GM19395 (cell line): Measurements from ENCODE around the gene TXLNG.

Experiments
- ATAC-seq: cut with Tn5 transposase; IDR thresholded peaks from one replicate; pipeline ENCODE4 v1.9.1; 2021; ENCODE audit warnings: mild to moderate bottlenecking, moderate library complexity; ENCODE audit not compliant: unreplicated experiment

Gene TXLNG

GRCh38 chrX:16785247-16786138 lies 773 bp upstream of the TXLNG start:
- peak; percentile 4 for ATAC-seq

GRCh38 chrX:16786791-16787735 lies 797 bp downstream of the TXLNG start:
- peak; percentile 25 for ATAC-seq

GRCh38 chrX:16788477-16788876 lies 2.2 kb downstream of the TXLNG start:
- ATAC-seq, result no peak

DNA sequence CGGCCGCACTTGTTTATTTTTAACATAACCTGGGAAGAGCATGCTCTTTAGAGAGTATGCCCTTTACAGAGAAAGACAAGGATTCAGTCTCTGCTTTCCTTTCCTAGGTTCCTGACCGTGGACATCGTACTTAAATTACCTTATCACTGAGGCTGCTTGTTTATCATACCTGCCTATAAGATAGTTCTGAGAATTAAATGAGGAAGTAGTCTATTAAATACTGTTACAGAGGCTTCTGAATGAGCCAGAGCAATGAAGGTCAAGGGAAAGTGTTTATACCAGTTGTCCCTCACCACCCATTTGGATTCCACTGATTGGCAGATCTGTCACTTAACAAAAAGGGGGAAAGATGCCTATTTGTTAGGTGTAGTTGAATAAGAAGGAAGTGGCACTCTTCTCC lies 10.0 kb downstream of the TXLNG start:
- ATAC-seq, result no peak

- no peak for ATAC-seq
Measured at GRCh38 chrX:16797358-16797757, 11.1 kb downstream of the TXLNG start.

DNA sequence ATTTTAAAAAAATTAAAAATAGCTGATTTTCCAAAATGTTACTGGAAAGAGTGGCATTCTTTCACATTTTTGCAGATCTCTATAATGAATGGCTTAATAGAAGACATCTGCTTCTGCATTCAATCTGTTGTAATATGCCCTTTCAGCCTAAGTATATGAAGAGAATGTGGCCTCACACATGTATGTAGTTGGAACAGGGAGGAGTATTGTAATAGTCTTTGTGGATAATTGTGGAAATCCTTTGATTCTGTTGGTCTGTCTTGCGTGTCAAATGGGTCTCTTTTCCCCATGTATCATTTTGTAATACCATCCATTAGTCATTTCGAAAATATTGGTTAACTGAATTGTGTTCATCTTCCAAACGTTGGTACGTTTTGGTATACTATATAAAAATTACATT lies 11.6 kb downstream of the TXLNG start:
- no peak for ATAC-seq

DNA sequence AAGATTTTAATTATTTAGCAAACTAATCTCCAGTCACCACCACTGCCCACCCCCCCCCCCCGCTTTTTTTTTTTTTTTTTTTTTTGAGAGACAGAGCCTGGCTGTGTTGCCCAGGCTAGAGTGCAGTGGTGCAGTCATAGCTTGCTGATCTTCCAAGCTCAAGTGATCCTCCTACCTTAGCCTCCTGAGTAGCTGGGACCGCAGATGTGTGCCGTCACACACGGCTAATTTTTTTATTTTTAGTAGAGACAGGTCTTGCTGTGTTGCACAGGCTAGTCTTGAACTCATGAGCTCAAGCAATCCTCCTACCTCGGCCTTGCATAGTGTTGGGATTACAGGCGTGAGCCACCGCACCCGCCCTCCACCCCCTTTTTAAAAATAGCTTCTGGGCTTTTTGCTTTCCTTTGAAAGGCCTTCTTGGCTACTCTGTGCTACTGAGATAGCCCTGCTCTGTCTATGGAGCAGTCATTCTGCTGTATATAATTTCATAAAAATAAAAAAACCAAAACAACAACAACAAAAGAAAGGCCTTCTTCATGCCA lies 18.7 kb downstream of the TXLNG start:
- ATAC-seq, result peak; percentile 82

DNA sequence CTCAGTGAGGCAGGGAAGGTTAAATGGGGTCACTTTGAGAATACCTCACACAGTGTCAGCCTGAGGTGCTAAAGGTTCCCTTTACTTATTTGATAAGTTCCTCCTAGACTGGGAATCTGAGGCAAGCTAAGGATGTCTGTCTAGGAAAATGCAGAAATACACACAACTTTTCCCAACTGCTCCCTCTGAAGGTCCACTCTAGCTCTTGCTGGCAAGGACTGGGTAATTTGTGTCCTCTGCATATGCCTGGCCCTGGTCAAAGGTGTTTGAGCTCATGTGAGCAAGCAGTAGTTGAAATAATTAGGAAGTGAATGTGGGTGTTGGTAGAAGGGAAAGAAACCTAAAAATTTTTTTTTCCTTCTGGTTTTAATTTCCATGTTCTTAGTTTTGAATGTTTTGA lies 21.3 kb downstream of the TXLNG start:
- no peak for ATAC-seq

DNA sequence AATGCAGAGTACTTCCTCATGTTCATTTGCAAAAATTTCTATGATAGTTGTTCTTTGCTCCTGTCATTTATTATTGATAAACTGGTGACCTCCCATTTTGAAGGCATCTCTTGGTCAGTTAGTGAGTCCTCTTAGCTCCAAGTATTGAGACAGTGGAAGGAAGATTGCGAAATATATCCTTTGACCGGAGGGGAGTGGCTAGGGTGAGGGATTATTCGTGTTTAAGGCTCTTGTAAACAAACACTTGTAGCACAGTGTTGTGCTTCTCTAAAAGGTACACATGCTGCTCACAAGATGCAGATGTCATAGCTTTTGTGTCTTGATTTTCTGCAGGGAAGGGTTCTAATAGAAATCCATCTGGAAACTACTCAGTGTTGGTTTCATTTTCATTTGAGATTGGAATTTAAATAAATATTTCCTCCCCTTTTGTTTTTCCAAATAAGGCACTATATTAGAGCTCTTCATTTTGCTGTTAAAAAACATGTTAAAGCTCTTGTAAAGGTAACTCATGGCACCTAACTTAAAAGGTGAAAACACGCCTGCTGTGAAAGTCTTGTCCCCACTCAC lies 21.8 kb downstream of the TXLNG start:
- ATAC-seq, result no peak

DNA sequence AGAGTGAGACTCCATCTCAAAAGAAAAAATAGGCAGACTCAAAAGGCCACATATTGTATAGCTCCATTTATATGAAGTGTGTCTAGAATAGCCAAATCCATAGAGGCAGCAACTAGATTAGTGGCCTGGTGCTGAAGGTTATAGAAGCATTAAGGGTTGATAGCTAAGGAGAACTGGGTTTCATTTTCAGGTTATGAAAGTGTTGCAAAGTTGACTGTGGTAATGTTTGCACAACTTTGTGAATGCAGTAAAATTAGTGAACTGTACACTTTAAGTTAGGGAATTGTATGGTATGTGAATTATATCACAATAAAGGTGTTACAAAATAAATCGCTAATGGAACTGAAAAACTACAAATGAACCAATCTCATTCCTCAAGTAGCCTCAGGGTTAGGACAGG lies 28.3 kb downstream of the TXLNG start:
- ATAC-seq, result no peak

DNA sequence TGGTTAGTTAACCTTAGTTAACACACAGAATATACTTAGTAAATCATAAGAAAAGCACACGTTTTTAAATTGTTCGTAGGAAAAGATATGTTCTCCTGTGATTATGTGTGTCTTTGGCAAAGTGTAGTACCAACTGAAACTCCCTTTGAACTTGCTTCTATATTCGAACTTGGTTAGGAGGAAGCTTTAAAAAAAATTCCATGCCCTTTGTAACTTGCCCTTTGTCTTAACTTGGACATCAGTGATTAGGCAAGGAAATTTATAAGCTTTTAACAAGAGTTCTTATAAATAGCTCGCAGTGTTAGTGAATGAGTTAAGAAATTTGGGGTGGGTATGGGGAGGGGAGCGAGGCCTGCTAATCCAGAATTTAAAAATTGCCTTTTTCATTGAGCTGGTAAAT lies 33.4 kb downstream of the TXLNG start:
- no peak for ATAC-seq

GRCh38 chrX:16822723-16823122 lies 36.5 kb downstream of the TXLNG start:
- ATAC-seq, result no peak

- no peak for ATAC-seq
Measured at GRCh38 chrX:16825264-16826035, 39.2 kb downstream of the TXLNG start.

DNA sequence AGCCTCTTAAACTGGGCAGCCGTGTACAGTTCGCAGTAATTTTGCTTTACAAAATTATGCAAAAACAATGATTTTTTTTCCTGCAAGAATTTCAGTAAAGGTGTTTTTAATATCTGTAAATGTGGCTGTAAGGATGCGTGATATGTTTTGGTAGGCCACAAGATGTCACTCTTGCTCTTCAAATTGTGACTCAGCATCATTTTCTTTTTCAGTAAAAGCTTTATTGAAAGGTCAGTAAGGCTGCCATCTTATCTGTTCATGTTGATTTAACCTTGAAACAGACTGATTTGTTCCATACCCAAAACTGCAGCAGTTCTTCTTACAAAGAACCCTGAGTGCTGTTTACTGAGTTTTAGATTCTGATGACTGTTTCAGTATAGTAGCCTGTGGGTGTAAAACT lies 39.9 kb downstream of the TXLNG start:
- no peak for ATAC-seq

DNA sequence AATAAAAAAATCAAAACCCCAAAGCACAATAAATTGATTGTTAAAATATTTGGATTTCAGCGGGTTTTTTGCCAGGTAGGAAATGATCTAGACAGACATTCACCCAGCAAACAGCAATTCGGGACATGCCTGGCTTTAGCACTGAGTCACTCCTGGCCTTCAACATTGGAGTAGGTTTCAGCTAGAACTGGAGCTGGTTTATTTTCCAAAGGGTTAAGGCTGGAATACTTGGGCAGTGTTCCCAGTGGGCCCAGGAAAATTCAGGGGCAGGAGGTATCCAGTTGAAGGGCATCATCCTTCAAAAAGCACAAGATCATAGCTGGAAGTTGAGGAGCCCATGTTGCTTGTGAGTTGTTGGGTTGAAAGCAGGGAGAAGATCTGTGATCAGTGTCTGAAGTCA lies 41.0 kb downstream of the TXLNG start:
- ATAC-seq, result no peak

GRCh38 chrX:16828124-16828908 lies 42.0 kb downstream of the TXLNG start:
- no peak for ATAC-seq

- no peak for ATAC-seq
Measured at GRCh38 chrX:16832301-16832700, 46.0 kb downstream of the TXLNG start.

GRCh38 chrX:16834806-16835205 lies 48.5 kb downstream of the TXLNG start:
- no peak for ATAC-seq

DNA sequence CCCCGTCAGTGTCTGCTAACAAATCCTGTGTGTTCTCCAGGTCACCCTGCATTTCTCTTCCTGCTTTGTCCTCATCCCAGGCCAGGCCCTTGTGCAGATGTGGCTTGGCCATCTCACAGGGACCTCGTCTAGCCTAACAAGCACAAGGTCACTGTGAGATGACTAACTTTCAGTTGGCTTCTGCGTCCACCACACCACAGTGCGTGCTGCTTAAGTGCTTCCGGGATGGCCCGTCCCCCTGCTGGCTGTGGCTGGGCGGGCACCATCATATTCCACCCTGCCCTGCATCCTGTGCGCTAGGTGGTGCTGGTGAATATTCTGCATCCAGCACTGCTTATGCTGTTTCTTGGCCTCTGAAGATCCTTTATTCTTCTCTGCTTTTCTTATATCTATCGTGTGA lies 50.1 kb downstream of the TXLNG start:
- no peak for ATAC-seq
